ENCODE measurements around the gene LRMDA. TPM values are rescaled to one million over a fixed set of nuclear protein-coding genes. Genes with fewer than 3 reads are reported as not detected.

The LRMDA gene
- total RNA-seq, 1 donor from 2014 or later = 0.19 TPM

DNA sequence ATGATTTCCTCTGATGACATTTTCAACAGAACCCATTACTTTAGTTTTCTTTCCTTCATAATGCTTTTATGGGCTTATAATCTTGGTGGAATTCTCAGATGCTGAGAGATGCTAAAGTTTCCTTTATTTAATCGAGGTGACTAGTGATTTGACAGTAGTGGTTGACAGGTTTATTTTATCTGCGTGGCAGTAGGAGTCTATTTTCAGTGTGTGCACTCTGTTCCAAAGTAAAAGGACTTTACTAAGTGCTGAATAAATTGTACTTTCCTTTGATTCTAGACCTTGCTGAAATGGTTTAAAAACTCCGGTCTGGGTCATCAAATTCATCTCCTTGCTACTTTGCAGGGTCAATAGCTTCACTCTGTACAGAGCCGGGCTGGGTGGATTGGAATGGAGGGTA, 900.3 kb downstream of the LRMDA start:
- Mint-ChIP-seq H3K27ac (ENCODE audit: unreplicated experiment) (no peak overlapping the region), H3K4me3 (ENCODE audit: unreplicated experiment) (no peak overlapping the region), H3K36me3 (ENCODE audit: unreplicated experiment) (no peaks in the 10 kb centered on the region), H3K4me1 (ENCODE audit: unreplicated experiment) (peaks cover 57% of the 10 kb centered on the region), H3K9me3 (ENCODE audit: unreplicated experiment) (no peaks in the 10 kb centered on the region), H3K27me3 (ENCODE audit: unreplicated experiment) (no peaks in the 10 kb centered on the region)
- TF ChIP-seq, protein P1, sequence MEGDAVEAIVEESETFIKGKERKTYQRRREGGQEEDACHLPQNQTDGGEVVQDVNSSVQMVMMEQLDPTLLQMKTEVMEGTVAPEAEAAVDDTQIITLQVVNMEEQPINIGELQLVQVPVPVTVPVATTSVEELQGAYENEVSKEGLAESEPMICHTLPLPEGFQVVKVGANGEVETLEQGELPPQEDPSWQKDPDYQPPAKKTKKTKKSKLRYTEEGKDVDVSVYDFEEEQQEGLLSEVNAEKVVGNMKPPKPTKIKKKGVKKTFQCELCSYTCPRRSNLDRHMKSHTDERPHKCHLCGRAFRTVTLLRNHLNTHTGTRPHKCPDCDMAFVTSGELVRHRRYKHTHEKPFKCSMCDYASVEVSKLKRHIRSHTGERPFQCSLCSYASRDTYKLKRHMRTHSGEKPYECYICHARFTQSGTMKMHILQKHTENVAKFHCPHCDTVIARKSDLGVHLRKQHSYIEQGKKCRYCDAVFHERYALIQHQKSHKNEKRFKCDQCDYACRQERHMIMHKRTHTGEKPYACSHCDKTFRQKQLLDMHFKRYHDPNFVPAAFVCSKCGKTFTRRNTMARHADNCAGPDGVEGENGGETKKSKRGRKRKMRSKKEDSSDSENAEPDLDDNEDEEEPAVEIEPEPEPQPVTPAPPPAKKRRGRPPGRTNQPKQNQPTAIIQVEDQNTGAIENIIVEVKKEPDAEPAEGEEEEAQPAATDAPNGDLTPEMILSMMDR (IDR thresholded peaks at IDR 0.05) = no peak
- no peak for DNase-seq (ENCODE audit: extremely low spot score, unreplicated experiment)

DNA sequence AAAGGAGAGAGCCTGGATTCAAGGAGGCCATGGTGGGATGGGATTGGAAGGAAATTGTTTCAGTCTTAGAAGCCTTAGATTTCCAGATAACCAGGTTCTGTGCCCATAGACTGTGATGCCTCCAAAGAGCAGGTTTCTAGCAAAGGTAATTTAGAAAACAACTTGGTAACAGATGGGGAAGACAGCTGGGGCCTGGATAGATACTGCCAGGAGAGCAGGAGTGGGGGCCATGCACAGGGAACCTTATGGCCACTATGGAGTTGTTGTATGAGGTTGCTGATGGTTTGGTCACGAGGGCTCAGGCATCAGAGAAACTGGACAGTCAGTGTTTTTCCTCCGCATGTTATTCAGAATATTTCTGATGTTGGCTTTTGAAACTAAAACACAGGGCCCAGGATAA, 901.9 kb downstream of the LRMDA start:
- Mint-ChIP-seq H3K27ac (ENCODE audit: unreplicated experiment) (peak overlapping the region; percentile 60), H3K9me3 (ENCODE audit: unreplicated experiment) (peaks cover 6% of the 10 kb centered on the region), H3K4me3 (ENCODE audit: unreplicated experiment) (no peak overlapping the region), H3K36me3 (ENCODE audit: unreplicated experiment) (peaks cover 3% of the 10 kb centered on the region), H3K27me3 (ENCODE audit: unreplicated experiment) (no peaks in the 10 kb centered on the region), H3K4me1 (ENCODE audit: unreplicated experiment) (peaks cover 71% of the 10 kb centered on the region)
- no peak for DNase-seq (ENCODE audit: extremely low spot score, unreplicated experiment)
- TF ChIP-seq, protein P1 (IDR thresholded peaks at IDR 0.05) = no peak

DNA sequence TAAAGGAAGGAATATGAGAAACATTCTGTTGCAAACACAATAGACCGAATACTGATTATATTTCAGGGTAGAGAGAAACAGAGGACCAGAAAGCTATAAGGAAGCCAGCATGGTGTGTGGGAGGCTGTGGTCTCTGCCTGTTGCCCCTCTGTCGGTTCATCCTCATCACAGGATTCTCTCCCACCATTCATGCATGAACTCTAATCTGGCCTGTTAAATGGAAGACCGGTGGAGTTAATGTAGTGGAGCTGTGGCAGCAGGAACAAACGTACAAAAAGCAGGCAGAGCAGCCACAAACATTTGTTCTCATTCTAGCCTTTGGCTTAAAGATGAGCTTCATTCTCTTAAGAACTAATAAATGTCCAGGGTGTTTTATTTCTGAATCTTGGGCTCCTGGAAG, 902.4 kb downstream of the LRMDA start:
- Mint-ChIP-seq H3K9me3 (ENCODE audit: unreplicated experiment) (peaks cover 6% of the 10 kb centered on the region), H3K36me3 (ENCODE audit: unreplicated experiment) (peaks cover 3% of the 10 kb centered on the region), H3K27ac (ENCODE audit: unreplicated experiment) (peak overlapping the region; percentile 60)

DNA sequence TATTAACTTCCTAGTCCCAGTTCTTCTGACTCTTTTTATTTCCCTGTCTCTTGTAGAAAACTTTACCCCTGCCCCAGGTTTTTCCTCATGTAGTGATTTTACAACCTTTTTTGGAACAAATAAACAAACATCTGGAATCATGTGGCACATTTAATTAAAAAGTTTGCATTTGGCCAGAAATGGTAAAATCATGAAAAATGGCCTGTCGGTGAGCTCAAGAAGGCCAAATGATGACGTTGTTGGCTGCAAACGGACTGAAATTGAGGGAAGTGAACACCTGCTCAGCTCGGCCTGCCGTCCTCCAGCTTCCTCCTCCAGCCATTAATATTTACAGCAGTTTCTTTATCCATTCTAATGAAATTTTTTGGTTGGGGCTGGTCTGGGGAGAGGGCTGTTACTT, 902.8 kb downstream of the LRMDA start:
- peaks cover 6% of the 10 kb centered on the region for H3K9me3 Mint-ChIP-seq (ENCODE audit: unreplicated experiment)
- H3K4me1 Mint-ChIP-seq (ENCODE audit: unreplicated experiment) = peaks cover 73% of the 10 kb centered on the region
- H3K36me3 Mint-ChIP-seq (ENCODE audit: unreplicated experiment) = peaks cover 3% of the 10 kb centered on the region
- no peak overlapping the region for H3K4me3 Mint-ChIP-seq (ENCODE audit: unreplicated experiment)
- TF ChIP-seq, protein P1 (IDR thresholded peaks at IDR 0.05) = no peak
- no peak for DNase-seq (ENCODE audit: extremely low spot score, unreplicated experiment)
- no peak overlapping the region for H3K27ac Mint-ChIP-seq (ENCODE audit: unreplicated experiment)
- no peaks in the 10 kb centered on the region for H3K27me3 Mint-ChIP-seq (ENCODE audit: unreplicated experiment)

More for the DNA sequence above, 902.4 kb downstream of the LRMDA start:
- DNase-seq (ENCODE audit: extremely low spot score, unreplicated experiment) = no peak
- Mint-ChIP-seq H3K4me3 (ENCODE audit: unreplicated experiment) (no peak overlapping the region), H3K27me3 (ENCODE audit: unreplicated experiment) (no peaks in the 10 kb centered on the region), H3K4me1 (ENCODE audit: unreplicated experiment) (peaks cover 74% of the 10 kb centered on the region)
- TF ChIP-seq, protein P1 (IDR thresholded peaks at IDR 0.05) = no peak

- Mint-ChIP-seq H3K27me3 (ENCODE audit: unreplicated experiment) (no peaks in the 10 kb centered on the region), H3K36me3 (ENCODE audit: unreplicated experiment) (peaks cover 4% of the 10 kb centered on the region), H3K27ac (ENCODE audit: unreplicated experiment) (peak overlapping the region; percentile 89), H3K9me3 (ENCODE audit: unreplicated experiment) (peaks cover 10% of the 10 kb centered on the region), H3K4me3 (ENCODE audit: unreplicated experiment) (peak overlapping the region; percentile 19), H3K4me1 (ENCODE audit: unreplicated experiment) (peaks cover 59% of the 10 kb centered on the region)
- TF ChIP-seq, protein P1 (IDR thresholded peaks at IDR 0.05) = no peak
- DNase-seq (ENCODE audit: extremely low spot score, unreplicated experiment) = no peak
Measured at GRCh38 chr10:76336213-76336963, 905.0 kb downstream of the LRMDA start.
